NCI-H526 (cell line): Measurements from ENCODE around the gene CPZ.
"Not testable (repeated sequence)": the region's sequence is repeated elsewhere in the genome, so short reads cannot be mapped to it uniquely, and the experiment has no call there.

Source experiments
- DNase-seq, 2 experiments: peaks; one replicate each; lab custom pipeline; 2025; lab: John Stamatoyannopoulos, UW

CPZ gene

DNA sequence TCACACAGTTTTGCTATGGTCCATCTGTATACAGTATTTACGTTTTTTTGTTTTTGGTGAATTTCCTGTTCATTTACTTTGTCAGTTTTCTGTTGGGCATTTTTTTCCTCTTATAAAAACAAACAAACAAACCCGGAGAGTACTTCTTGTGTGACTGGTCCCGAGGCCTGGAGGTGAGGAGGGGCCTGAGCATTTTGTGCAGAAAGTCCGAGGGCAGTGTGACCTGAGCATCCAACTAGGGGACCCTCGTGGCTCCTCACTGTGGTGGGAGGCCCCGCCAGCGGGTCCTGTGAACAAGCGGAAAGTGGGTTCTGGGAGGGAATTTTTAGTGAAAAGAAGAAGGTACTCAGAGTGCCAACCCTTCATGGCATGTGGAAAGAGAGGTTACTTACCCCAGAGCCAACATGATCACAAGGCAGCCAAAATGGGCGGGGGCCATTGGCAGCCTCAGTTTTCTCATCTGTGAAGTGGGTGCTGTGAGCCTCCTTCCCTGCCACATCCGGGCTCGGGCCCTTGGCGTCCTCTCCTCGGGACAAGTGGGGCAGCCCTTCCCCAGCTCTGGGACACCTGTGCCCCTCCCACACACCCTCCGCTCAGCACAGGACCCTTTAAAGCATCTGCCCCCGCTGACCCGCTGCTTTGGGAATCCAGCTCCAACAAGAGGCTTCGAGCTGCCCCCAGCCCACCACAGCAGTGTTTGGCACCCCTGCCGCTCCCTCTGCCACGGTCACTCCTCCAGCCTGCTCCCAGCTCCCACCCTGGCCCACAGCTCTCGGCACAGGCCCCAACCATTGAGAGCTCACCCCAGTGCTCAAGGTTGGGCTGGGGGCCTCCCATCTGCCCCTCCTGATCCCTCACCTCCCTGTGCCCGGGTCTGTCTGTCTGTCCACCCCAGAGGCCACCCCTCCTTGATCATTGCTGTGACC, 35.2 kb upstream of the CPZ start:
- no peak for DNase-seq

DNA sequence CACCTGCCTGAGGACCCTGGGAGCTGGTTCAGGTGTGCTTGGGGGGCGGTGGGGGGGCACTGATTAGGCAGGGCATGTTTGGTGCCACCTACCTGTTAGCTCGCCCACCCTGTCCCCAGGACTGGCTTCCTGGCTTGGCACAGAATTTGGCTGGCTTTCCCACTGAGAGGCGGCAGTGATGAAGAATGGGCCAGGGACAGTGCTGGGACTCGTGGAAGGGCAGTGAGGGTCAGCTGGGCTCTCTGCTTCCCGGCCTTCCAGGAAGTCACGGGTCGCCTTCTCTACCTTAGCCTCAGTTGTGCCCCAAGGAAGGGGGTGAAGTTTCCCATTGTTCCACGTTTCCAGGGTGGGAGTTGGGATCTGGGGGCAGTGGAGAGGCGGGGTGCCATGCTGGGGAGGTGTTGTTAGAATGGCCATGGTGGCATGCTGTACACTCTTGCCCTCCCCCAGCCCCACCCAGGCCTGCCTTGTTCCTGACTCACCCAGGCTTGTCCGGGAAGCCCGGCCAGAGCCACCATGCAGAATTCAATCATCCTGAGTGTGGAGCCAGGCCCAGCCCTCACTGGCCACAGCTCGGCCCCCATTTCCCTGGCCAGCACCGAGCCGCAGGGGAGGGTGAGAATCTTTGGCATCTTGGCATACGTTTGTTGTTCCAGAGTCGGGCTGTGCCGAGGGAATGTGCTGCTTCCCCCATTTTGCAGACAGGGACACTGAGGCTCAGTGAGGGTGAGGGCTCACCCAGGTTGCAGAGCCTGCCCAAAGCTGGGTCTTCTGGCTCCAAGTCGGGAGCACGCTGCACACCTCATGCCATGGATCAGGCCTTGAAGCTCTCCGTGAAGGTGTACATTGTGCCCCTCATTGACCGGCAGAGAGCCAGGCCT, 34.2 kb upstream of the CPZ start:
- DNase-seq, result no peak

DNA sequence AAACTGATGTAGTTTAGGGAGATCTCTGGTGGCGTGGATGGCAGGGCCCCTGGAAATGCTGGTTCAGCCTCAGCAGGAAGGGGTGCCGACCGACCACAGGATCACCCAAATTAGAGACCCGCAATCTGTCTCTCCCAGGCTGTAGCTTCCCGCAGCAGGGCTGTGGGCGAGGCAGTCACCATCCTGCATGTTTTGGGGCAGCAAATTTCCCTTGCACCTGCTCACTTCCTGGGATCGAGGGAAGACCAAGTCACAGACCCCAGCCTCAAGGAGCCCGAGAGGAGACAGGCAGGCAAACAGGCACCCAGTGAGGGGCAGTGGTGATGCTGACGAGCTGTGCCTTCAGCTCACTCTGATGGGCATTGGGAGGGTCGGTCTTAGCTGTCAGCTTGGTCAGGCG, 33.6 kb upstream of the CPZ start:
- DNase-seq, result no peak

DNA sequence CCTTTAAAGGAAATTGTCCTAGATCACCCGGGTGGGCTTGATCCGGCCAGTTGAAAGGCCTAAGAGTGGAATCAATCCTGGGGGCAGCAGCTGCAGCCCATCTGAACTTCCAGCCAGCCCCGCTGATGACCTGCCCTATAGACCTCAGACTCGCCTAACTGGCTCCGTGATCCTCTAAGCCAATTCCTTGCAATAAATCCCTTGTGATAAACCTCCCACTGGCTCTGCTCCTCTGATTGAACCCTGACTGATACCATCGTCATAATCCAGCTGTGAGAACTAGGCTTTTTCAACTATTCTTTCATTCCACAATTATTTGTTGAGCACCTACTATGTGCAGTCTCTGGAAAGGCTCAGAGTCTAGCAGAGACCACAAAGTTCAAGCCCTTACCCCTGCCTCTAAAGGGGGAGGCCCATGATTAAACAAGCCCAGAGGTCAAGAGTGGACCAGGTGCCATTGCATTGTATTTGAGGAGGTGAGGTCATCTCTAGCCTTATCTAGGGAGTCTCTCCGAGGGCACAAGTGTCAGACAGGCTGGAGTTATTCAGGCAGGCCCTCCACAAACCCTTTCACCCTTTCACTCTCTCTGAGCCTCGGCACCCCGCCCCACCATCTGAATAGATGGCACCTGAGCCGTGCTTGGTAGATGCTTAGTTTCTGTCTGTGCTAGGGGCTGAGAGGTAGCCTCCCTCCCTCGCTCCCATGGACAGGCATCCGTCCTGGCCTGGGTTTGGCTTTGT, 32.9 kb upstream of the CPZ start:
- DNase-seq, result no peak

DNA sequence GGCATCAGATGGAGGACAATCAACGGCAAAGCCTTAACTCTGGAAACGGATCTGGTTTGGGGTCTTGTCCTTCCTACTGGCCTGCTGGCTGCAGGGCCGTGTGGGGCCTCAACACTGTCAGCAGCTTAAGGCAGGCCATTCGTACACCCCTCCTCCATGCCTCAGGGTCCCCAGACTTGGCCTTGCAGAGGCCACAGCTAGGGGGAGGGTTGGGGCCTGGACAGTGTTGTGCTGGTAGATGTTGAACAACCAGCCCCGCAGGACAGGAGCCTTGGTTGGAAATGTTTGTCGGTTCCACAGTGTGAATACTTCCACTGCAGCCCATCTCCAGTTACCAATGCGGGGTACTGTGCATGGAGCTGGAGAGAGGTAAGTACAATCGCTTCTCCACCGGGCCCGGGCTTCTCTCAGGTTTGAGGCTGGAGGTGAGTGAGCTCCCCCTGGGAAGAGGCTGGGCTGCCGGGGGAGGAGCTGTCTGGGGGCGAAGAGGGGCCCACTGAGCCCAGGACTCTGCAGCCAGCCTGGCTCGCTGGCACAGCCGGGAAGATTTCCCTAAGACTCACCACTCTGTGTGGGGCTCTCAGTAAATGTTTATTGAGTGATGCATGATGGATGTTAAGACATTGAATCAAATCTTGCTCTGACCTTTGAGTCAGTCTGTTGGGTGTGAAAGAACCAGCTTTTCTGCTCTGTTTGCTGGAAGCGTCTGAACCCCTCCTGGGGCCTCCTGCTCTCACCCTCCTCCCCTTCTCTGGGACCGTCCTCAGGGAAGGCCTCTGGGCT, 32.1 kb upstream of the CPZ start:
- no peak for DNase-seq

DNA sequence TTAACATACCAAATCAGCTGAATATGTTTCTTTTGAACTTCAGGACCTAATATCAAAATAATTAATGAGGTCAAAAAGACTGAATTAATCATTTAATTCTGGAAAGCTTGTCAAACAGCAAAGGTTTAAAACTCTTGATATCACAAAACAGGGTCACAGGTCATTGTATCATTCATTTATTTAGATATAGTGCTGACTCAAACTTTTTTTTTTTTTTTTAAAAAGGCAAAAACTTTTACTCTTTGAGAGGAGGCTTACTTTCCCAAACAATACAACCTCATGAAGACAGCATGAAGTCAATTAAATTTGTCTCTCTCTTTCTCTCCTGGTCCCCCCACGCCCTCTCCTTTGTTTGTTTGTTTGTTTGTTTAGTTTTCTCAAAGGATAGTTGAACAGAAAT, 28.0 kb upstream of the CPZ start:
- no peak for DNase-seq

DNA sequence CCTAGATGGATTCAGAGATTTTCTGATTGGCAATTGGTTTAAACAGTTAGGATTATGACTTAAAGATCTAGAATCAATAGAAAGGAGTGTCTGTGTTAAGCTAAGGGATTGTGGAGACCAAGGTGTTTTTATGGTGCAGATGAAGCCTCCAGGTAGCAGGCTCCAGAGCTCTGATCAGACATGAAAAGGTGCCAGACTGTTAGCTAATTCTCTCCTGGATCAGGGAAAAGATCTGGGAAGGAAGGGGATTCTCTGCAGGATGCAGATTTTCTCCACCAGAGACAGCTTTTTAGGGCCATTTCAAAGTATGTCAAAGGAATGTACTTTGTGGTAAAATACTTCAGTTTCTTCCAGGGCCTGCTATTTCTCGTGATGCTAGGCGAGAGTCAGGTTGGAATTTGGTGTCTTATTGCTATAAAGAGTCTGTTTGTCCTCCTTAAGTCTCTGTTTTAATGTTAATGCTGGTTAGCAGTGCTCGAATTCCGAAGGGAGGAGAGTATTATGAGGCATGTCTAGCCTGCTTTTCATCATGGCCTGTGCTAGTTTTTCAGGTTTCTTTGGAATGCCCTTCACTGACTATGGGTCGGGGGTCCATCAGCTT, 24.4 kb upstream of the CPZ start:
- no peak for DNase-seq

DNA sequence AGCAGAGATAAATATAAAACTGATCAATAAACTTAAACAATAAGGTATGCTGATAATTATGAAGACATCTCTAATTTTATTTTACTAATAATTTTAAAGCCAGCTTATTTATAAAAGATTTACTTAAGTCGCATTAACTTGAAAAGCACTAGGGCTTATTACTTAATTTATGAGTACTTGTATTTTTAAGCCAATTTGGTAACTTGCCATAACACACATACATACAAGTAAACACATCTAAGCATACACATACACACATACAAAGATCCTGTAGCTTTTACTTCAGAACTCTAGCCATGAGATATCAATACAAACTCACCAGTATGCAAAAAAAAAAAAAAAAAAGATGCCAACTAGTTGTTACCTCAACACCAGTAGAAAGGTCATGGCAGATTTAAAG, 22.4 kb upstream of the CPZ start:
- DNase-seq, result no peak

DNA sequence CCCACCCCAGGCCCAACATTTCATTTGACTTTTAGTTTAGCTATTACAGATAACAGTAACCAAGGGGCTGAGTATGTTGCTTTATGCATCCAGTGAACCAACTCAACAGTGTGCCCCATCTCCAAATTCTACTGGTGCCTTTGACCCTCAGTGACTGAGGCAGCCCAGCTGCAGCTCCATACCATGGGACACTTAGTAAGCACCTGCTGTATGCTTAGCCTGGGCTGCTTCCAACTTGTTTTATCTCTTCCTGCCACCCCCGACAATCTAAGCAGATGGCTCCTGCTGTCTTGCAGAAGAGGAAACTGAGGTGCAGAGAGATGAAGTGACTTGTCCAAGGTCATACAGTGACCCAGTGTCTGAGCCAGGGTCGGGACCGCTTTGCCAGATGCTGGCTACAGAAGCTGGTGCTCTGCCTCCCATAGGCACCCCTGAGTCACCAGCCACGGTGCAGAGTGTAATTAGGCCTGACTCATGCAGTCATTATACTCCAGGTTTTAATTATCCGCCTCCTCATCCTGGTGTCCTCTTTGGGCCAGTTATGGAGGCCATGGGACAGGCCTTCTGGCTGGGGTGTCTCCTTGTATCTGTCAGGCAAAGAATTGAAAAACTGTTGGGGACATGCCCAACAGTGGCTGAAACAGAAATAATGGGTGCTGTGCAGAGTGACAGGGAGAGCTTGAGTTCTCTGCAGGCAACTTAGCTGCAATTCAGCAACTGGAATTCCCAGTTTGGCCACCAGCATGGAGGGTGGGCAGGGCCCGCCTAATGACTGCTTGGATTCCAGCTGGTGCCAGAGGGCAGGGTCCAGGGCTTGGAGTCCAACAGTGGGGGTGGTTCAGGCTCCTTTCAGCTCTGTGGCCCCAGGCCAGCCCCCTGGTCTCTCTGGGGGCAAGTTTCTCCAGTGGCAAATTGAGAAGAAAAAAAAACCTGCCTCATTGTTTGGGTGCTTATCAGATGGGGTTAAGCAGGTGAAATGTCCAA, 20.6 kb upstream of the CPZ start:
- DNase-seq, result no peak

DNA sequence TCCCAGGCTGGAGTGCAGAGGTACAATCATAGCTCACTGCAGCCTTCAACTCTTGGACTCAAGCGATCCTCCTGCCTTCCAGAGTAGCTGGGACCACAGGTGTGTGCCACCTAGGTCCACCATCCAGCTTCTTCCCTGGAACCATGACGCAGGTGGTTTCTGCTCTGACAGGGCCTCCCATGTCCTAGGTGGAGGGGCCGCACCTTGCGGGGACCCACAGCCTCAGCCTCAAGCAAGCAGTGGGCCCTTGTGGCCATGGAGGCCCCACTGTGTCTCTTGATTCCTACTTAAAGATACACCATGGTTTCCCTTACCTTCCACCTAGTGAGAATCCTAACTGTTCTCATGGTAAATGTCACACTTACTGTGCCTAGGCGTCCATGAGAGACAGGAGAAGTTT, 19.3 kb upstream of the CPZ start:
- DNase-seq, result no peak

DNA sequence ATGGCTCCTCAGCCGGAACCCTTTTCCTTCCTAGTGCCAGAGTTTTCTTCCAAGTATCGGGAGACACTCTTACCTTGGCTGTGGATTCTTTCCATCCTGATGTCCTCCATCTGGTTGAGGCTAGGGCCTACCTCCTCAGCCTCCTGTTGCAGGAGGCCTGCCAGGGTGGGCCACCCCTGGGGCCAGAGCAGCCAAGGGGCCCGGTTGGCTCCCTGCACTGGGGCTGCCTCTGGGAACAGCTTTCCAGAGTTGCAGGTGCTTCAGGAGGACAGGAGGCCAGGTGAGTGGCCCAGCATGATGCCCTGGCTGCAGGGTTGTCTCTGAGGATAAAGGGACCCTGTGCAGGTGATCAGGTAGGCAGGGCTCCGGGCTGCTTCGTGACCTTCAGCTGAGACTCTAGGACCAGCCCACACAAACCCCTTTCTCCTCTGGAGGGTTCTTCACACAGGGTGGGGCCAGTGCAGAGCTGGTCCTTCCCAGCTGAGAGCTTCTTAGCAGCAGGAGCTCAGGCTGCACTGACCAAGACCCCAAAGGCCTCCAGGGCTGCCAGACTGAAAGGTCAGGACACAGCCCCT, 17.7 kb upstream of the CPZ start:
- no peak for DNase-seq

DNA sequence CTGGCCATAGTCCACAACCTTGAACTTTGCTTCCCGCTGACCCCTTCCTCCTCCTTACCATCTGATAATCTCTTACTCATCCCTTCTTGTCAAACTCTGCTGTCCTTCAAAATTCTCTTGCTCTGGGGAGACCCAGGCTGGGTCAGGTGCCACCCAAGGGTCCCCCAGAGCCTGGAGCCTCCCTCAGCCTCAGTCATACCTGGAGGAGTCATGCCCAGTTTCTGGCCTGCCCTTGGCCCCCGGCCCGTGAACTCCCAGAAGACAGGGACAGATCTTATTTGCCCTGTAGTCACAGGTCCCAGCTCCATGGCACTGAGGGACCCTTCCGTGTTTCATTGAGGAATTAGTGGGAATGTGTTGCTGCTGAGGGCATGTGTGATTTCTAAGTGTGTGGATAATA, 17.1 kb upstream of the CPZ start:
- DNase-seq, result no peak

DNA sequence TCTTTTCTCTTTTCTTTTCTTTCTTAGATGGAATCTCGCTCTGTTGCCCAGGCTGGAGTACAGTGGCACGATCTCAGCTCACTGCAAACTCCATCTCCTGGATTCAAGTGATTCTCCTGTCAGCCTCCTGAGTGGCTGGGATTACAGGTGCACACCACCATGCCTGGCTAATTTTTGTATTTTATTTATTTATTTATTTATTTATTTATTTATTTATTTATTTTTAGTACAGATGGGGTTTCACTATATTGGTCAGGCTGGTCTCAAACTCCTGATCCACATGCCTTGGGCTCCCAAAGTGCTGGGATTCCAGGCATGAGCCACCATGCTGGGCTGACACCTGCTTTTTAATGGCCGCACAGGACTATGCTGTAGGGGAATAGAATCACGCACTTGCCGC, 16.0 kb upstream of the CPZ start:
- DNase-seq, result not testable (repeated sequence)

DNA sequence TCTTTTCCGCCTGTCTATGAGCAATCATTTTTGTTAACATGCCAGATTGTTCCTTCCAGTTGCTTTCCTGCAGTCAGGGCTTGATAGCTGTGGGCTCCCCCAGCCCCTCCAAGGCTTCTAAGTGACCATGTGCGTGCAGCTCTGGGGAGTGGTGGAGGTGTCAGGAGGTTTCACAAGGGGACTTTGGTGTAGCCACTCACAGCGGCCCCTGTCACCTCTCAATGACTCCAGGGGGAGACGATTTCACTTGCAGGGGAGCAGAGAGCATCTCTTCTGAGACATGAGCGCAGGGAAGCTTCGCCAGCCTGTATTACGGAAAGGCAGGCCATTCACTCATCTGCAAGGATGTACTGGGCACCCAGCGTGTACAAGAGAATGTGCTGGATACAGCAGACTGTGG, 15.5 kb upstream of the CPZ start:
- no peak for DNase-seq

DNA sequence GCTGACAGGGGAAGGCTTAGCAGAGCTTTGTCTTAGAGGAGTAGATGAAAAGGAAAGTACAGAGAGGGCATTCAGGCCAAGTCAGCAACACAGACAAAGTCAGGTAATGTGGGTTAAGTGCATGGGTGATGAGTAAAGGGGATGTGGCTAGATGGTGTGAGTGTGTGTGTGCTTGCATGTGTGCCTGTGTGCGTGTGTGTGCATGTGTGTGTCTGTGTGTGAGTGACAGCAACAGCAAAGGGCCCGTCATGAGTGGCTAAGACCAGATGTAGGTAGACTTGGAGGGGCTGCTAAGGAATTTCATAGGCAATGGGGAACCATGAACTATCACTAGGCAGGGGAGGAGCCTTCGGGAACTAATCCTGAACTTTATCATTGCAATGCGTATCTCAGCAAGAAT, 14.6 kb upstream of the CPZ start:
- no peak for DNase-seq

DNA sequence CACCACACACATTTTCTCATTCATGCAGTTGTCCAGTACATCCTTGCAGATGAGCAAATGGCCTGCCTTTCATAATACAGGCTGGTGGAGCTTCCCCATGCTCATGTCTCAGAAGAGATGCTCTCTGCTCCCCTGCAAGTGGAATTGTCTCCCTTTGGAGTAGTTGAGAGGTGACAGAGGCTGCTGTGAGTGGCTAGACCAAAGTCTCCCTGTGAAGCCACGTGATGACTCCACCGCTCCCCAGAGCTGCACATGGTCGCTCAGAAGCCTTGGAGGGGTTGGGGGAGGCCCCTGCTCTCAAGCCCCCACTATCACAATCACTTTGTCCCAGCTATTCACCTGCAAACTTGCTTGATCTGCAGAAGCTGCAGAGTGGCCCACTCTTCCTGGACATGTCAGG, 13.8 kb upstream of the CPZ start:
- no peak for DNase-seq

DNA sequence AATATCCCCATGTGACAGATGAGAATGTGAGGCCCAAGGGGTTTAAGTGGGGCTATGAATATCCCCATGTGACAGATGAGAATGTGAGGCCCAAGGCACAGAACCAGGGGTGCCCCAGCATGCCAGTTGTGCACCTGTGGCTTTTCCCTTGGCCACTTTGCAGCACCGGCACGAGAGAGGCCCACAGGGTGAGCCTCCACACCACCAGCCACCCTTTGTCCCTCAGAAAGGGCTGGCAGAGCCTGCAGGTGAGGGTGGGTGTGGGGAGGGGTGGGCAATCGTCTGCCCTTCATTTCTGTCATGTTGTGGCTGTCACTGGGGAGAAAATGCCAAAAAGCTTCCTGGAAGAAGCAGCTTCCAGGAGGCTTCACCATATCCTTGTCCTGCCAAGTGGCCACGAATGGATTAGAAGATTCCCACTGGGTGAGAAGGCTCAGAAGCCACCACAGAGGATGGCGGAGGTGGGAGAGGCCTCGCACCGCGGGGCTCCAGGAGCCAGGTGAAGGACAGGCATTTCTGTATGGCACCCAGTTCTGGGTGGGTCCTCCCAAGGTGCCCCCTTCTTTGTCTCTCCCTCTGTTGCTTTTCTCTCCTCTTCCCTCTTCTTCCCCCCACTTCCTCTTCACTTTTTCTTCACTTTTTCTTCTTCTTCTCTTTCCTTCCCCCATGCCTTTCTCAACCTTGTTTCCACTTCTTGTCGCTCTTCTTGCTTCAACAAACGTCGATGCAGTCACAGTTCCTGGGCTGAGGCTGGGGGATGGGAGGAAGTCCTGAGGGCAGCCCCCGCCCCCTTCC, 12.8 kb upstream of the CPZ start:
- DNase-seq, result no peak

DNA sequence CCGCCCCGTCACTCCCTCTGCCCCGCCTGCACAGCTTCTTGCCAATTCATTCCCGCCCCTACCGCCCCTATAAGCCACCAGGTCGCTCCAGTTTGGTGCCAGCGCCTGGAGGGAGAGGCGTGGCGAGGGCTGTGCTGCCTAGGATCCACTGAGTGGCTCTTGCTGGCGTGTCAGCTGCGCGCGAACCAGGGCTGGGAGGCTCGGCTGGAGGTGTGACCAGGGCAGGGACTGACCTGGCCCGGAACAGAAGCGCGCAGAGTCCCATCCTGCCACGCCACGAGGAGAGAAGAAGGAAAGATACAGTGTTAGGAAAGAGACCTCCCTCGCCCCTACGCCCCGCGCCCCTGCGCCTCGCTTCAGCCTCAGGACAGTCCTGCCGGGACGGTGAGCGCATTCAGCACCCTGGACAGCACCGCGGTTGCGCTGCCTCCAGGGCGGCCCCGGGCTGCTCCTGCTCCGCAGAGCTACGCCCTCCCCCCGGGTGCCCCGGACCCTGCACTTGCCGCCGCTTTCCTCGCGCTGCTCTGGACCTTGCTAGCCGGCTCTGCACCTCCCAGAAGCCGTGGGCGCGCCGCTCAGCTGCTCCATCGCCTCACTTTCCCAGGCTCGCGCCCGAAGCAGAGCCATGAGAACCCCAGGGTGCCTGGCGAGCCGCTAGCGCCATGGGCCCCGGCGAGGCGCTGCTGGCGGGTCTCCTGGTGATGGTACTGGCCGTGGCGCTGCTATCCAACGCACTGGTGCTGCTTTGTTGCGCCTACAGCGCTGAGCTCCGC, 12.1 kb upstream of the CPZ start, which contains the start of gene GPR78:
GPR78 (plus strand) TSS at position 72 of the 773 bp plus-strand sequence; CDS start at position 663, 591 bp downstream.
- DNase-seq, result peak in 1 of 2 experiments; percentile 62
